Measurements from ENCODE around the gene RAD51.

Gene RAD51

GRCh38 chr15:40743921-40744814 is 49.2 kb downstream of the RAD51 start:
- no peak overlapping the region for H3K4me3 Mint-ChIP-seq
- peak overlapping the region; percentile 92 for H3K27ac Mint-ChIP-seq
- H3K4me1 Mint-ChIP-seq (ENCODE audit: low read depth): peaks cover 43% of the 10 kb centered on the region
- H3K9me3 Mint-ChIP-seq: no peaks in the 10 kb centered on the region
- peaks cover 53% of the 10 kb centered on the region for H3K36me3 Mint-ChIP-seq (ENCODE audit: low read depth)
- H3K27me3 Mint-ChIP-seq: no peaks in the 10 kb centered on the region

GRCh38 chr15:40744815-40745152 is 49.8 kb downstream of the RAD51 start:
- peaks cover 43% of the 10 kb centered on the region for H3K4me1 Mint-ChIP-seq (ENCODE audit: low read depth)
- no peaks in the 10 kb centered on the region for H3K27me3 Mint-ChIP-seq
- H3K27ac Mint-ChIP-seq: peak overlapping the region; percentile 52
- H3K4me3 Mint-ChIP-seq: no peak overlapping the region
- no peaks in the 10 kb centered on the region for H3K9me3 Mint-ChIP-seq
- H3K36me3 Mint-ChIP-seq (ENCODE audit: low read depth): peaks cover 54% of the 10 kb centered on the region

- peak overlapping the region; percentile 8 for H3K27ac Mint-ChIP-seq
- H3K4me3 Mint-ChIP-seq: no peak overlapping the region
- H3K27me3 Mint-ChIP-seq: no peaks in the 10 kb centered on the region
- H3K4me1 Mint-ChIP-seq (ENCODE audit: low read depth): peaks cover 43% of the 10 kb centered on the region
- no peaks in the 10 kb centered on the region for H3K9me3 Mint-ChIP-seq
- H3K36me3 Mint-ChIP-seq (ENCODE audit: low read depth): peaks cover 54% of the 10 kb centered on the region
These were observed 52.0 kb downstream of the RAD51 start for GRCh38 chr15:40746916-40747418.

GRCh38 chr15:40747685-40748631 is 53.0 kb downstream of the RAD51 start:
- H3K4me3 Mint-ChIP-seq: no peak overlapping the region
- peaks cover 54% of the 10 kb centered on the region for H3K36me3 Mint-ChIP-seq (ENCODE audit: low read depth)
- H3K4me1 Mint-ChIP-seq (ENCODE audit: low read depth): peaks cover 43% of the 10 kb centered on the region
- H3K9me3 Mint-ChIP-seq: no peaks in the 10 kb centered on the region
- H3K27me3 Mint-ChIP-seq: no peaks in the 10 kb centered on the region
- no peak overlapping the region for H3K27ac Mint-ChIP-seq

- no peak overlapping the region for H3K4me3 Mint-ChIP-seq
- no peak overlapping the region for H3K27ac Mint-ChIP-seq
- no peaks in the 10 kb centered on the region for H3K9me3 Mint-ChIP-seq
- H3K27me3 Mint-ChIP-seq: no peaks in the 10 kb centered on the region
- H3K4me1 Mint-ChIP-seq (ENCODE audit: low read depth): peaks cover 43% of the 10 kb centered on the region
- H3K36me3 Mint-ChIP-seq (ENCODE audit: low read depth): peaks cover 47% of the 10 kb centered on the region
These were observed 54.2 kb downstream of the RAD51 start for GRCh38 chr15:40749151-40749630.

- Mint-ChIP-seq H3K4me1 (ENCODE audit: low read depth) (peaks cover 36% of the 10 kb centered on the region), H3K9me3 (no peaks in the 10 kb centered on the region), H3K4me3 (no peak overlapping the region), H3K36me3 (ENCODE audit: low read depth) (peaks cover 42% of the 10 kb centered on the region), H3K27me3 (no peaks in the 10 kb centered on the region), H3K27ac (no peak overlapping the region)
These were observed 55.9 kb downstream of the RAD51 start for GRCh38 chr15:40750885-40751284.

GRCh38 chr15:40751745-40752144 is 56.8 kb downstream of the RAD51 start:
- Mint-ChIP-seq H3K9me3 (no peaks in the 10 kb centered on the region), H3K4me3 (no peak overlapping the region), H3K4me1 (ENCODE audit: low read depth) (peaks cover 35% of the 10 kb centered on the region), H3K27me3 (no peaks in the 10 kb centered on the region), H3K27ac (no peak overlapping the region), H3K36me3 (ENCODE audit: low read depth) (peaks cover 38% of the 10 kb centered on the region)

- Mint-ChIP-seq H3K9me3 (no peaks in the 10 kb centered on the region), H3K4me1 (ENCODE audit: low read depth) (peaks cover 33% of the 10 kb centered on the region), H3K27ac (peak overlapping the region; percentile 97), H3K4me3 (peak overlapping the region; percentile 89), H3K27me3 (no peaks in the 10 kb centered on the region), H3K36me3 (ENCODE audit: low read depth) (peaks cover 26% of the 10 kb centered on the region)
These were observed 59.6 kb downstream of the RAD51 start for GRCh38 chr15:40754574-40754882.

- Mint-ChIP-seq H3K27me3 (no peaks in the 10 kb centered on the region), H3K4me1 (ENCODE audit: low read depth) (peaks cover 33% of the 10 kb centered on the region), H3K27ac (peak within 1 kb of the TSS; percentile 97), H3K36me3 (ENCODE audit: low read depth) (peaks cover 23% of the 10 kb centered on the region), H3K4me3 (peak within 1 kb of the TSS; percentile 89), H3K9me3 (no peaks in the 10 kb centered on the region)
These were observed 60.2 kb downstream of the RAD51 start, which contains the start of gene RMDN3 for GRCh38 chr15:40754883-40755811. Gene RMDN3, minus strand, starts transcription at chr15:40755254. Its CDS starts 471 bp downstream, at chr15:40754783.

- Mint-ChIP-seq H3K36me3 (ENCODE audit: low read depth) (peaks cover 18% of the 10 kb centered on the region), H3K4me3 (peak overlapping the region; percentile 89), H3K9me3 (no peaks in the 10 kb centered on the region), H3K27me3 (no peaks in the 10 kb centered on the region), H3K4me1 (ENCODE audit: low read depth) (peaks cover 33% of the 10 kb centered on the region), H3K27ac (peak overlapping the region; percentile 97)
These were observed 60.8 kb downstream of the RAD51 start for GRCh38 chr15:40755812-40756208.

GRCh38 chr15:40756938-40757337 is 62.0 kb downstream of the RAD51 start:
- Mint-ChIP-seq H3K9me3 (no peaks in the 10 kb centered on the region), H3K36me3 (ENCODE audit: low read depth) (peaks cover 8% of the 10 kb centered on the region), H3K4me1 (ENCODE audit: low read depth) (peaks cover 33% of the 10 kb centered on the region), H3K27me3 (no peaks in the 10 kb centered on the region), H3K4me3 (peak overlapping the region; percentile 27), H3K27ac (no peak overlapping the region)

- no peaks in the 10 kb centered on the region for H3K27me3 Mint-ChIP-seq
- H3K27ac Mint-ChIP-seq: no peak overlapping the region
- peaks cover 29% of the 10 kb centered on the region for H3K4me1 Mint-ChIP-seq (ENCODE audit: low read depth)
- no peaks in the 10 kb centered on the region for H3K36me3 Mint-ChIP-seq (ENCODE audit: low read depth)
- H3K9me3 Mint-ChIP-seq: no peaks in the 10 kb centered on the region
- no peak overlapping the region for H3K4me3 Mint-ChIP-seq
These were observed 65.0 kb downstream of the RAD51 start for GRCh38 chr15:40759961-40760360.

GRCh38 chr15:40762919-40763800 is 68.2 kb downstream of the RAD51 start:
- Mint-ChIP-seq H3K27ac (peak overlapping the region; percentile 77), H3K4me3 (peak overlapping the region; percentile 81), H3K36me3 (ENCODE audit: low read depth) (peaks cover 4% of the 10 kb centered on the region), H3K4me1 (ENCODE audit: low read depth) (peaks cover 33% of the 10 kb centered on the region), H3K27me3 (no peaks in the 10 kb centered on the region), H3K9me3 (no peaks in the 10 kb centered on the region)
